Right lobe of liver (tissue), 4 donors: ENCODE measurements around the gene ZNF677.

Experiments used
- CTCF ChIP-seq, 4 donors: fragments of 200-600 bp in 3 of 4; fragments of 450-650 bp in 1 of 4; IDR thresholded peaks; one replicate each; pipeline versions ENCODE4 v1.5.1 to v1.8.0; 2016 to 2022; ENCODE audit warnings: antibody characterized with exemption in 4 of 4, mild to moderate bottlenecking in 2 of 4
- POLR2A ChIP-seq: fragments of 450-650 bp; IDR thresholded peaks from one replicate; pipeline ENCODE4 v1.6.1; 2017; ENCODE audit warnings: antibody characterized with exemption, mild to moderate bottlenecking
- donor health status: DM: no; HTN: no; CAD: no.
- donor health status: DM: no; HTN: no; CAD: no.
- donor health status: DM: no; HTN: yes; CAD: no.

- TF ChIP-seq CTCF (IDR thresholded peaks at IDR 0.05) (no peak), POLR2A (no peak)
These were observed 61.0 kb downstream of the ZNF677 start for GRCh38 chr19:53193535-53194222.
